ENCODE data around the gene C5AR1. TPM values are rescaled to one million over a fixed set of nuclear protein-coding genes. Genes with fewer than 3 reads are reported as not detected.
A peak's percentile ranks its signal among the peaks of the same experiment; 100 is the strongest.
"Not testable (repeated sequence)": the region's sequence is repeated elsewhere in the genome, so short reads cannot be mapped to it uniquely, and the experiment has no call there.

C5AR1 gene
- total RNA-seq, 1 experiment from 2014 or later: not detected

DNA sequence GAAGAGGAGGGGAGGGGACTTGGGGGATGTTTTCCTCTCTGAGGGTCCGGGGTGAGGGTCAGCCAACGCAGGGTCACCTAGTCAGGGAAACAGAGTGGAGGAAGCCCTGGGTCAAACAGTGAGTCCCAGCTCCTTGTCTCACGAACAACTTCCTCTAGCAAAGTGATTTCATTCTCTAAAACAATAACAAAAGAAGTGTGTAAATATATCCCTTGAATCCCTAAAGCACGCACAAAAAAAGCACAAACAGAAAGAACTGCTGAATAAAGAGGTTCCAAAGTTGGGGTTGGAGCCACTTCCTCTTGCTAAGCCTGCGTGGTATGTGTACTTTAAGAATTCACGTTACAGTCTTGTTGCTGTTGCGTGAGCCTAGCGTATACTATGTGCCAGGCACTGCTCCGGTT, 20.8 kb downstream of the C5AR1 start:
- DNase-seq (ENCODE audit: low read depth): no peak

DNA sequence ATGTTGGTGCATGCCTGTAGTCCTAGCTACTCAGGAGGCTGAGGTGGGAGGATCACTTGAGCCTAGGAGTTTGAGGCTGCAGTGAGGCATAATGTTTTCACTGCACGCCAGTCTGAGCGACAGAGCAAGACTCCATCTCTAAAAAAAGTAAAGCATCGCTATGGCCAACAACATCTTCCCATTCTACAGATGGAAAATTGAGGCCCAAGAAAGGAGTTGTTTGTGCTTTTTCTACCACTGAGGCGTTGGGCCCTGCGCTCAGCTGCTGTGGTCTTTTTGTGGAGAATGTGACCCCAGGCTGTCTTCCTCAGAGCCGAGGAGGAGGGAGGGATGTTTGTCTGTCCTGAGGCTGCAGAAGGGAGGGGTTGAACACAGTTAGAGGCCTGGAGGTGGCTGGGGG, 21.8 kb downstream of the C5AR1 start:
- no peak for DNase-seq (ENCODE audit: low read depth)

DNA sequence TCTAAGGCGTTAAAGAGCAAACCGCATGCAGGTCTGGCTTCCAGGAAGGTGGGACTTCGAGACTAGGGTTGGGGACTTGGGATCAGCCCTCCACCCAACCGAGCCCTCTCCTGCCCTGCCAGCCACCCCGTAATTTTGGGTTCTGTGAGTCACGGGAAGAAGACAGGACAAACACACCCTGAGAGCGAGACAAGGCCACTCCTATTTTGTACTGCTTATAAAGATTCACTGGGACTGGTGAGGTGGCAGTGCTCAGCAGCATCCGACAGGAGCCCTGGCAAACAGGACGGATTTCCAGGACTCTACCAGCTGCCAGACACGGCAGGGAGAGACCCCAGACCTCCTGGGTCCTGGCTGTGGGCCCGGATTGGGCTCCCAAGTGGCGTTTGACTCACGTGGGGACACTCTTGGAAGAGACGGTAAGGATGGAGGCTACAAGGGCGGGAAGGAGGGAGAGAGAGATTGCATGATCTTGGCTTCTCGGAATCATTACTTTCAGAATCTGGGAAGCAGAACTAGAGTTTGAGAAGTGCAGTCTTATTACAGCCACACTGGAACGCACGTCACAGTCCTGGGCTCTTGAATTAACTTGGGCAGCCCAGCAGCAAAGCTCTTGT, 22.4 kb downstream of the C5AR1 start, which contains the start of gene C5AR2:
TSS of gene C5AR2 (plus strand) at position 245 of the 617 bp plus-strand sequence. CDS start 8,625 bp downstream, outside the sequence.
- no peak for DNase-seq (ENCODE audit: low read depth)

DNA sequence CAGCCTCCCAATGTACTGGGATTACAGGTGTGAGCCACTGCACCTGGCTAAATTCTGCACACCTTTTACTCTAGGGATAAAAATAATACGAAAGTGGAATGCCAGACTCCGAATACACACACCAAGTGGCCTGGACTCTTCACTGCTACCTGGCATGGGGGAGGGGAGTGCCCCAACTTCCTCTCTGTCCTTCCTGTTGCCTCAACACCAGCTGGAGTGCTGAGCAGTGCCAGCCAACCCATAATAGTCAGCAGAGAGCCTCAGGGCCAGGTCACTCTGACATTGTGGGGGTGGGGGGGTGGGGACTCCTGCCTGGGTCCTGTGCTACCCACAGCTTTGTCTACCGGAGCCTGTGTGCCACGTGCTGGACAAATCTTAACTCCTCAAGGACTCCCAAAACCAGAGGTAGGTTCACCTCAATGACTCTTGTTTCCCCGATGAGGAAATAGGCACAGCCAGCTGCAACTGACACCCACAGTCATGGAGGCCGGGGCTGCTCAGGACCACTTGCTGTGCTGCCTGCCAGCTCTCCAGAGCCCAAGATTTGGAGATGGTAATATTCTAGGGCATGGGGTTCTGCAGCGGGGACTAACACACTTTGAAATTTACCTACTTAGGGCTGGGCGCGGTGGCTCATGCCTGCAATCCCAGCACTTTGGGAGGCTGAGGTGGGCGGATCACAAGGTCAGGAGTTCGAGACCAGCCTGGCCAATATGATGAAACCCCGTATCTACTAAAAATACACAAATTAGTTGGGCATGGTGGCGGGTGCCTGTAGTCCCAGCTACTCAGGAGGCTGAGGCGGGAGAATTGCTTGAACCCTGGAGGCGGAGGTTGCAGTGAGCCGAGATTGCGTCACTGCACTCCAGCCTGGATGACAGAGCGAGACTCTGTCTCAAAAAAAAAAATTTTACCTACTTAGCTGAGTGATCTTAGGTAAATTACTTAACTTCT, 27.4 kb downstream of the C5AR1 start:
- not testable (repeated sequence) for DNase-seq (ENCODE audit: low read depth)

DNA sequence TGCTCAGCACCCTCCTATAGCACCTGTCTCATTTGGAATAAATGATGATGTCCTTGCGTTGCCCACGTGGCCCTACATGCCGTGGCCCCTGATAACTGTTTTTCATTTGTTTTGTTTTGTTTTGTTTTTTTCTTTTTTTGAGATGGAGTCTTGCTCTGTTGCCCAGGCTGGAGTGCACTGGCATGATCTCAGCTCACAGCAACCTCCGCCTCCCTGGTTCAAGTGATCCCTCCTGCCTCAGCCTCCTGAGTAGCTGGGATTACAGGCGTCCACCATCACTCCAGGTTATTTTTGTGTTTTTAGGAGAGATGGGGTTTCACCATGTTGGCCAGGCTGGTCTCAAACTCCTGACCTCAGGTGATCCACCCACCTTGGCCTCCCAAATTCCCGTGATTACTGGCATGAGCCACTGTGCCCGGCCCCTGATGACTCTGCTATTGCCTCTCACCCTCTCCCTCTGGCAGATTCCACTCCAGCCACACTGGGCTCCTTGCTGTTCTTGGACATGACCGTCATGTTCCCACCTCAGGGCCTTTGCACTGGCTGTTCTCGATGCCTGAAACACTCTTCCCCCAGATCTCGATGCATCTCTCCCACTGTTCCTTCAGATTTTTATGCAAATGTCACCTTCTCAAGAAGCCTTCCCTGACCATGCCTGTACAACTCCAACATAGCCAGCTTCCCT, 29.7 kb downstream of the C5AR1 start:
- no peak for DNase-seq (ENCODE audit: low read depth)

DNA sequence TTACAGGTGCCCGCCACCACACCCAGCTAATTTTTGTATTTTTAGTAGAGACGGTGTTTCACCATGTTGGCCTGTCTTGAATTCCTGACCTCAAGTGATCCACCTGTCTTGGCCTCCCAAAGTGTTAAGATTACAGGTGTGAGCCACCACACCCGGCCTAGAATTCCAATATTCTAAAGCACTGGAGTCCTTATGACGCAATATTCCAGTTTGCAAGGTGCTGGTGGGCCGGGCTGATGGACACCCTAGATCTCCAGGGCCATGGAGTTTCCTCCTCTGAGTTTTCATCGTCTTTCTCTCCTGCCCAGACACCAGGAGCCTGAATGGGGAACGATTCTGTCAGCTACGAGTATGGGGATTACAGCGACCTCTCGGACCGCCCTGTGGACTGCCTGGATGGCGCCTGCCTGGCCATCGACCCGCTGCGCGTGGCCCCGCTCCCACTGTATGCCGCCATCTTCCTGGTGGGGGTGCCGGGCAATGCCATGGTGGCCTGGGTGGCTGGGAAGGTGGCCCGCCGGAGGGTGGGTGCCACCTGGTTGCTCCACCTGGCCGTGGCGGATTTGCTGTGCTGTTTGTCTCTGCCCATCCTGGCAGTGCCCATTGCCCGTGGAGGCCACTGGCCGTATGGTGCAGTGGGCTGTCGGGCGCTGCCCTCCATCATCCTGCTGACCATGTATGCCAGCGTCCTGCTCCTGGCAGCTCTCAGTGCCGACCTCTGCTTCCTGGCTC, 31.0 kb downstream of the C5AR1 start:
- no peak for DNase-seq (ENCODE audit: low read depth)

GRCh38 chr19:47341734-47342133, 32.1 kb downstream of the C5AR1 start:
- no peak for DNase-seq (ENCODE audit: low read depth)

DNA sequence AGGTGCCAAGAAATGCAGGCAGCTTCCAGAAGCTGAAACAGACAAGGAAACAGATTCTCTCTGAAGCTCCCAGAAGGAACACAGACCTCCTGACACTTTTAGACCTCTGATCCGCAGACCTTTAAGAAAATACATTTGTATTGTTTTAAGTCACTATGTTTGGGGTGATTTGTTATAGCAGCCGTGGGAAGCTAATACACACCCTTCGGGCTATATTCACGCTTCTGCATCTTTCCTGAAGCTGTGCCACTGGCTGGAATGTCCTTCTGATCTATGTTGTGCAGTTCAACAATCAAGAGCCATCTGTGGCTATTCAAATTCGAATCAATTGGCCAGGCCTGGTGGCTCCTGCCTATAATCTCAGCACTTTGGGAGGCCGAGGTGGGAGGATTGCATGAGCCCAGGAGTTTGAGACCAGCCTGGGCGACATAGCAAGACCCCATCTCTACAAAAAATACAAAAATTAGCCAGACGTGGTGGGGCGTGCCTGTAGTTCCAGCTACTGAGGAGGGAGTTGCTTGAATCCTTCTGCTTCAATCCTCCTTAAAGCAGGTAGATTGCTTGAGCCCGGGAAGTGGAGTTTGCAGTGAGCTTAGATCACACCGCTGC, 33.6 kb downstream of the C5AR1 start:
- DNase-seq (ENCODE audit: low read depth): no peak

DNA sequence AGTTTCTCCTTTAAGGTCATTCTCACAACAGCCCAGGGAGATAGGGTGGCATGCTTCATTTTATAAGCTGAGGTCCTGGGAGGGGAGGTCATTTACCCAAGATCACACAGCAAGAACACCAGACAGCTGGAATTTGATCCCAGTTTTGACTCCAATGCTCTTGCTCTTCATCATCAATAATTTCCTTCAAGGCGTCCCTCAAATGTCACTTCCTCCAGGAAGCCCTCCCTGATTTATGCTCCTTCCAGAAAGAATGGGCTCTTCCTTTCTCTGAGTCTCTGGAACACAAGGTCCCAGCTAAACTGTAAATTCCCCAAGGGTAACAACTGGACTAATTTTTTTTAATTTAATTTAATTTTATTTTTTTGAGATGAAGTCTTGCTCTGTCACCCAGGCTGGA, 34.8 kb downstream of the C5AR1 start:
- no peak for DNase-seq (ENCODE audit: low read depth)

DNA sequence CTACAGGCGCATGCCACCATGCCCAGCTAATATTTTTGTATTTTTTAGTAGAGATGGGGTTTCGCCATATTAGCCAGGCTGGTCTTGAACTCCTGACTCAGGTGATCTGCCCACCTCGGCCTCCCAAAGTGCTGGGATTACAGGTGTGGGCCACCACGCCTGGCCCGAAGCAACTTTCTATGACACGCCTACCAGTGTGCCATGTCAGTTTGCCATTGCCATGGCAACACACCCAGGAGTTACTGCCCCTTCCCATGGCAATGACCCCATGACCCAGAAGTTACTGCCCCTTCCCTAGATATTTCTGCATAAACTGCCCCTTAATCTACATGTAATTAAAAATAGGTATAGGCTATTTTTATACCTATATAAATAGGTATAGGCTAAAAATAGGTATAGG, 36.4 kb downstream of the C5AR1 start:
- not testable (repeated sequence) for DNase-seq (ENCODE audit: low read depth)

GRCh38 chr19:47348819-47349795, 39.4 kb downstream of the C5AR1 start, which contains the start of gene DHX34:
Gene DHX34 (plus strand): TSS chr19:47349315. CDS start chr19:47353031, 3,716 bp downstream.
- peak; percentile 98 for DNase-seq (ENCODE audit: low read depth)

DNA sequence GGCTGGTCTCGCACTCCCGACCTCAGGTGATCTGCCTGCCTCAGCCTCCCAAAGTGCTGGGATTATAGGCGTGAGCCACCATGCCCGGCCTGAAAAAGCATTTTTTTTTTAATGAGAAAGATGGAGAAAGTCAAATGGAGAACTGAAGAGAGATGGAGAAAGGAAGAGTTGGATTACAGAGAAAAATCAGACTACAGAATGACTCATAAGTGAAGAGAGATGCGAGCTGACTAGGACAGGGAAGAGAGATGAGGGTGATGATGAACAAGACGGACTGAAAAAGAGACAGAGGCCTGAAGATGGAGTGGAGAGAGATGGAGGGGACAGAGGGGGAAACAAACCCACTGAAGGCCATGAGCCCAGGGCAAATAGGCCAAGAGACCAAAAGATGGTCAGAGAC, 41.0 kb downstream of the C5AR1 start:
- DNase-seq (ENCODE audit: low read depth): no peak

DNA sequence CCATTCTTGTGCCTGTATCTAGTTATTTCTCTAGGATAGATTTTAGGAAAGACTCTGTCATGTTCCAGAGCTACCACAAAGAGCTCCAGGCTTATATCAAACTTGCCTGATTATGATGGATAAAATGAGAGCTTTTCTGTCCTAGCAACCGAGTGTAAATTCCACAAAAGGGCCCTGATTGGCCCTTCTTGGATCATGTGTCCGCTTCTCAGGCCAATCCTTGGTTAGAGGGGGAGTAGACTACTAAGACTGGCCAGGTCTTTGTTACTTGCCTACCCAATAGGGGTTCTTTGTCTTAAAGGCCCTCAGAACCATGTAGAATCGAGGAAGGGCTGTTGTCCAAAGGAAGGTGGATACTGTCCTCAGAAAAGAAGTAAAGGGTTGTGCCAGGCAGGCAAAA, 41.9 kb downstream of the C5AR1 start:
- DNase-seq (ENCODE audit: low read depth): peak; percentile 21

DNA sequence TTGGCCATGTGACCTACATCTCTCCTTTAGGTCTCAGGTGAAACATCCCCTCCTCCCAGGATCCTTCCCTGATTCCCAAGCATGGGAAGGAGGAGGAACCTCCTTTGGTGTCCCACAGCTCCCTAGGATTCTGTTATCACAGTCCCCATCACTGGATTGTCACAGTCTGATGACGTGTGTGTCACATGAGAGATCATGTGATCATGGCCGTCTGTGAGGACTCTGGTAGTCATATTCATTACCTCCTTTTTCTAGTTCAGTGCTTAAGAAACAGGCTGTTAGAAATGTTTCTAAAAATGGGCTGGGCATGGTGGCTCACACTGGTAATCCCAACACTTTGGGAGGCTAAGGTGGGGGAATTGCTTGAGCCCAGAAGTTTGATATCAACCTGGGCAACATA, 42.4 kb downstream of the C5AR1 start:
- DNase-seq (ENCODE audit: low read depth): no peak

DNA sequence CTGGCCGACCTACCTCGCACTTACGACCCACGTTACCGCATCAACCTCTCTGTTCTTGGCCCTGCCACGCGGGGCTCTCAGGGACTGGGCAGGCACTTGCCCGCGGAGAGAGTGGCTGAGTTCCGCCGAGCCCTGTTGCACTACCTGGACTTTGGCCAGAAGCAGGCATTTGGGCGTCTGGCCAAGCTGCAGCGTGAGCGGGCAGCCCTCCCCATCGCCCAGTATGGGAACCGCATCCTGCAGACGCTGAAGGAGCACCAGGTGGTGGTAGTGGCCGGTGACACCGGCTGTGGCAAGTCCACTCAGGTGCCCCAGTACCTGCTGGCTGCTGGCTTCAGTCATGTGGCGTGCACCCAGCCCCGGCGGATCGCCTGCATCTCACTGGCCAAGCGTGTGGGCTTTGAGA, 43.6 kb downstream of the C5AR1 start:
- DNase-seq (ENCODE audit: low read depth): no peak

DNA sequence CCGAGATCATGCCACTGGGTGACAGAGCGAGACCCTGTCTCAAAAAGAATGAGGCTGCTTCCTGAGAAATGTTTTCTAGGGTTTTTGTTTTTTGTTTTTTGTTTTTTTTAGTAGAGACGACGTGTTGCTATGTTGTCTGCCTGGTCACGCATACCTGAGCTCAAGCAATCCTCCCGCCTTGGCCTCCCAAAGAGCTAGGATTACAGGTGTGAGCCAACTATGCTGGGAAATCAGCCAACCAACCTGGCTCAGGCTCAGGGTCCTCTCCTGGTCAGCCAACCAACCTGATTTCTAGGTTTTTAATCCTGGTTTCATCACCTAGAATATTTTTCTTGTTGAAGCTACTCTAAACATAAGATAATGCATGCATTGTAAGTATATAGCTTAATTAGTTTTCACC, 47.2 kb downstream of the C5AR1 start:
- DNase-seq (ENCODE audit: low read depth): no peak

DNA sequence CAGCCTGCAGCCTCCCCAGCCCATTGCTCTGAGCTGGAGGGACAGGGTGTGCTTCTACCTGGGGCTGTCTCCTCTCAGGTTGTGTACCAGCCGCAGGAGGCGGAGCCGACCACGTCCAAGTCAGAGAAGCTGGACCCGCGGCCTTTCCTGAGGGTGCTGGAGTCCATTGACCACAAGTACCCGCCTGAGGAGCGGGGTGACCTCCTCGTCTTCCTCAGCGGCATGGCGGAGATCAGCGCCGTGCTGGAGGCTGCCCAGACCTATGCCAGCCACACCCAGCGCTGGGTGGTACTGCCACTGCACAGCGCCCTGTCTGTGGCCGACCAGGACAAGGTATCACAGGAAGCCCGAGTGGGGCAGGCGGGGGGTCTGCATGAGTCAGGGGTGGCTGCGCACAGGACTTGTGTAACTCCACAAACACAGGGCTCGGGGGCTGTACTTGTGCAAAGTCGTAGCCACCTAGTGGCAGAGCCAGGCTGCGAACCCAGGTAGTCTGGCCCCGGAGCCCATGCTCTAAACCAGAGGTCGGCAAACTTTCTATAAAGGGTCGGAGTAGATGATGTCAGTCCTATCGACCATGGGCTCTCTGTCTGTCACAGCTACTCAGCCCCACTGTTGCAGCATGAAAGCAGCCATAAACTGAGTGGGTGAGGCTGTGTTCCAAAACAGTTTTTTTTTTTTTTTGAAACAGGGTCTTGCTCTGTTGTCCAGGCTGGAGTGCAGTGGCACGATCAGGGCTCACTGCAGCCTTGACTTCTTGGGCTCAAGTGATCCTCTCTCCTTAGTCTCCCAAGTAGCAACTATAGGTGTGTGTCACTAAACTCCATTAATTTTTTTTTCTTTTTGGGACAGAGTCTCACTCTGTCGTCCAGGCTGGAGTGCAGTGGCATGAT, 48.4 kb downstream of the C5AR1 start:
- no peak for DNase-seq (ENCODE audit: low read depth)

DNA sequence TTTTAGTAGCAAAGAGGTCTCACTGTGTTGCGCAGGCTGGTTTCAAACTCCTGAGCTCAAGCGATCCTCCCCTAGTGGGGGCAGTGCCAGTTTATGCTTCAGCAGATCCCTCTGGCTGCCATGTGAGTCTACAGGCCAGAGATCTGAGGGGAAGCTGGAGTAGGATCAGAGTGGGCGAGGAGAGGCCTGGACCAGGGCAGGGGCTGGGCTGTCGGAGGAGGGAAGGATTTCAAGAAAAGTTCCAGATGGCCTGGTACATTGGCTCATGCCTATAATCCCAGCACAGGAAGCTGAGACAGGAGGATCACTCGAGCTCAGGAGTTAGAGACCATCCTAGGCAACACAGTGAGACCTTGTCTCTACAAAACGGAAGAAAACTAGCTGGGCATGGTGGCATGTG, 49.3 kb downstream of the C5AR1 start:
- no peak for DNase-seq (ENCODE audit: low read depth)

DNA sequence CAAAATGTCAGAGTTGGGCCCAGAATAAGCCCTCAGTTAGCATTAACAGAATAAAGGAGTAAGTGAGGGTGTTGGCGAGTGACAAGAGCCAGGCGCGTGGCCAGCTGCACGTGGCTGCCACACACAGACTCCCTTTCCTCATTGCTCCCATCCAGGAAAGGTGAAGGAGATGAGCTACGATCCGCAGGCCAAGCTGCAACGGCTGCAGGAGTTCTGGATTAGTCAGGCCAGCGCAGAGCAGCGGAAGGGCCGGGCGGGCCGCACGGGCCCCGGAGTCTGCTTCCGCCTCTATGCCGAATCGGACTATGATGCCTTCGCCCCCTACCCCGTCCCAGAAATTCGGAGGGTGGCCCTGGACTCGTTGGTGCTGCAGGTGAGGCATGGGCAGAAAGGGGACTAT, 52.7 kb downstream of the C5AR1 start:
- DNase-seq (ENCODE audit: low read depth): no peak

All from HT1080 (cell line).